ENCODE results near the gene HOXA9.

The HOXA9 gene

DNA sequence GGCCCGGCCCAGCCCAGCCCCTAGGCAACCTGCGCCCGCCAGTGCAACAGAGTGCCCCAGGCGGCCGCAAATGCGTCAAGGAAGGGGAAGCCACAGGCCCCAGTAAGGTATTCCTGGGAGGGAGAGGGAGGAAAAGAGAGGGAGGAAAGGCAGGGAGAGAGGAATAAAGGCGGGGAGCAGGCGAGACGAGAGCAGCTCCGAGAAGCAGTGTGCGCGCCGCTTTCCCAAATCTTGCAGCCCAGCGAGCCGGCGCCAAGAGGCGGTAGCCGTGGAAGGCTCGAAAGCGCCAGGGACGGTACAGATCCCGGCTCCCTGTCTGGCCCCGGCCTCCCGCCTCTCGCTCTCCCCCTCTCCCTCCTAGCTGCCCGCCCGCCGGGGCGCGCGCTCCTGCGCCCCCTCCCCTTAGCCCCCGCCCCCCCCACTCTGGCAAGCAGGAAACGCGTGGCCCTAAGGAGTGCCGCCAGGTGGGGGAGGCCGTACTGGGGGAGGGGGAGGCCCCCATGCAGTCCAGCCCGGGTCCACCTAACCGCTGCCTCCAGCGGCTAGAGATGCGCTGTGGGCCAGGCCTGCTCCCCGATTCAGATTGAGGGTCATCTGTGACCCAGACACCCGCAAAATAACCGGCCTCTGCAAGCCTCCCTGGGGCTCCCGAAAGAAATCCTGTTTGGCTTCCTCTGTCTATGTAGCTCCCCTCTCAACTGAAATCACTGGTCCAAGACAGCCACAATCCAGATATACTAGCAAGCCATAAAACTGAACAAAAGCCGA, 4.5 kb upstream of the HOXA9 start:
- Histone ChIP-seq H3K36me3 (ENCODE audit: control insufficient read depth in 1 of 2, insufficient read depth in 2 of 2, low read depth in 1 of 2, low read length in 2 of 2) (peaks cover 4 to 68% of the 10 kb centered on the region in 2 experiments), H2BK12ac (ENCODE audit: low read length in 2 of 2) (peak overlapping the region; percentile 75 to 93), H4K8ac (ENCODE audit: low read length) (peak overlapping the region; percentile 88), H3K9me3 (ENCODE audit: control insufficient read depth, low read length) (no peaks in the 10 kb centered on the region), H4K91ac (ENCODE audit: low read length) (peak overlapping the region; percentile 80), H3K23ac (ENCODE audit: low read length in 2 of 2) (peak overlapping the region; percentile 73 to 98), H3K4me3 (ENCODE audit: insufficient read depth in 1 of 2, low read depth in 1 of 2, low read length in 2 of 2) (peak overlapping the region; percentile 70 to 92), H3K4me2 (ENCODE audit: low read length, poor library complexity, severe bottlenecking) (peak overlapping the region; percentile 54), H2BK120ac (ENCODE audit: low read depth, low read length) (peak overlapping the region; percentile 89), H3K18ac (ENCODE audit: low read depth in 1 of 2, low read length in 2 of 2) (peak overlapping the region; percentile 87 to 97), H2BK15ac (ENCODE audit: low read depth, poor library complexity, severe bottlenecking) (peak overlapping the region; percentile 85), H3K4ac (ENCODE audit: low read depth in 1 of 2, low read length in 2 of 2) (peak overlapping the region; percentile 87 to 95), H2AK5ac (ENCODE audit: low read length, severe bottlenecking) (peak overlapping the region; percentile 56), H2AFZ (ENCODE audit: low read depth, low read length) (peak overlapping the region; percentile 34), H3K27me3 (ENCODE audit: control insufficient read depth in 1 of 2, insufficient read depth in 1 of 2, low read length in 2 of 2) (peaks cover 0 to 8% of the 10 kb centered on the region in 2 experiments), H3K27ac (ENCODE audit: low read length, poor library complexity, severe bottlenecking) (peak overlapping the region; percentile 93), H3K9ac (ENCODE audit: low read length) (peak overlapping the region; percentile 90), H3K79me1 (replicated peaks; ENCODE audit: low read length, poor library complexity, severe bottlenecking) (no peaks in the 10 kb centered on the region), H3K4me1 (ENCODE audit: control insufficient read depth, insufficient read depth, low read depth, low read length) (peaks cover 15% of the 10 kb centered on the region), H2BK5ac (ENCODE audit: low read depth, low read length, poor library complexity, severe bottlenecking) (peak overlapping the region; percentile 96), H3K14ac (ENCODE audit: low read length in 2 of 2) (peak overlapping the region in 1 of 2 experiments; percentile 98)
- 3% methylated on average over 24 of the region's 46 CpGs for WGBS
- peak; percentile 66 for DNase-seq

GRCh38 chr7:27168265-27168947, 3.1 kb upstream of the HOXA9 start:
- Histone ChIP-seq H2AK5ac (ENCODE audit: low read length, severe bottlenecking) (no peak overlapping the region), H3K4ac (ENCODE audit: low read depth in 1 of 2, low read length in 2 of 2) (peak overlapping the region; percentile 73 to 89), H3K27me3 (ENCODE audit: control insufficient read depth in 1 of 2, insufficient read depth in 1 of 2, low read length in 2 of 2) (peaks cover 0 to 8% of the 10 kb centered on the region in 2 experiments), H4K8ac (ENCODE audit: low read length) (peak overlapping the region; percentile 63), H2BK120ac (ENCODE audit: low read depth, low read length) (peak overlapping the region; percentile 51), H3K9ac (ENCODE audit: low read length) (peak overlapping the region; percentile 90), H3K4me1 (ENCODE audit: control insufficient read depth, insufficient read depth, low read depth, low read length) (peaks cover 19% of the 10 kb centered on the region), H2AFZ (ENCODE audit: low read depth, low read length) (no peak overlapping the region), H2BK15ac (ENCODE audit: low read depth, poor library complexity, severe bottlenecking) (no peak overlapping the region), H3K4me2 (ENCODE audit: low read length, poor library complexity, severe bottlenecking) (peak overlapping the region; percentile 77), H3K9me3 (ENCODE audit: control insufficient read depth, low read length) (no peaks in the 10 kb centered on the region), H3K79me1 (replicated peaks; ENCODE audit: low read length, poor library complexity, severe bottlenecking) (no peaks in the 10 kb centered on the region), H3K27ac (ENCODE audit: low read length, poor library complexity, severe bottlenecking) (peak overlapping the region; percentile 73), H3K14ac (ENCODE audit: low read length in 2 of 2) (peak overlapping the region in 1 of 2 experiments; percentile 82), H4K91ac (ENCODE audit: low read length) (peak overlapping the region; percentile 83), H3K23ac (ENCODE audit: low read length in 2 of 2) (peak overlapping the region in 1 of 2 experiments; percentile 46), H3K36me3 (ENCODE audit: control insufficient read depth in 1 of 2, insufficient read depth in 2 of 2, low read depth in 1 of 2, low read length in 2 of 2) (peaks cover 7 to 71% of the 10 kb centered on the region in 2 experiments), H3K18ac (ENCODE audit: low read depth in 1 of 2, low read length in 2 of 2) (peak overlapping the region; percentile 31 to 67), H3K4me3 (ENCODE audit: insufficient read depth in 1 of 2, low read depth in 1 of 2, low read length in 2 of 2) (peak overlapping the region; percentile 49 to 92), H2BK5ac (ENCODE audit: low read depth, low read length, poor library complexity, severe bottlenecking) (peak overlapping the region; percentile 36), H2BK12ac (ENCODE audit: low read length in 2 of 2) (peak overlapping the region in 1 of 2 experiments; percentile 29)
- DNase-seq = peak; percentile 80
- WGBS = 4% methylated on average over 22 of the region's 25 CpGs

- no peak overlapping the region for H2AFZ ChIP-seq (ENCODE audit: low read depth, low read length)
- no peak overlapping the region for H2AK5ac ChIP-seq (ENCODE audit: low read length, severe bottlenecking)
- H3K18ac ChIP-seq (ENCODE audit: low read depth in 1 of 2, low read length in 2 of 2) = peak overlapping the region; percentile 63 to 94
- H3K4me1 ChIP-seq (ENCODE audit: control insufficient read depth, insufficient read depth, low read depth, low read length) = peaks cover 21% of the 10 kb centered on the region
- H3K27me3 ChIP-seq (ENCODE audit: control insufficient read depth in 1 of 2, insufficient read depth in 1 of 2, low read length in 2 of 2) = peaks cover 0 to 8% of the 10 kb centered on the region in 2 experiments
- H3K9me3 ChIP-seq (ENCODE audit: control insufficient read depth, low read length) = no peaks in the 10 kb centered on the region
- H3K4me3 ChIP-seq (ENCODE audit: insufficient read depth in 1 of 2, low read depth in 1 of 2, low read length in 2 of 2) = peak overlapping the region; percentile 39 to 92
- peak overlapping the region; percentile 90 for H3K9ac ChIP-seq (ENCODE audit: low read length)
- WGBS = 7% methylated on average over 4 of the region's 4 CpGs
- H3K36me3 ChIP-seq (ENCODE audit: control insufficient read depth in 1 of 2, insufficient read depth in 2 of 2, low read depth in 1 of 2, low read length in 2 of 2) = peaks cover 12 to 69% of the 10 kb centered on the region in 2 experiments
- peak overlapping the region; percentile 36 for H2BK5ac ChIP-seq (ENCODE audit: low read depth, low read length, poor library complexity, severe bottlenecking)
- peak; percentile 67 for DNase-seq
- peak overlapping the region in 1 of 2 experiments; percentile 86 for H2BK12ac ChIP-seq (ENCODE audit: low read length in 2 of 2)
- no peak overlapping the region for H4K91ac ChIP-seq (ENCODE audit: low read length)
- no peak overlapping the region for H2BK15ac ChIP-seq (ENCODE audit: low read depth, poor library complexity, severe bottlenecking)
- peak overlapping the region; percentile 70 for H4K8ac ChIP-seq (ENCODE audit: low read length)
- peak overlapping the region; percentile 77 for H3K4me2 ChIP-seq (ENCODE audit: low read length, poor library complexity, severe bottlenecking)
- H3K27ac ChIP-seq (ENCODE audit: low read length, poor library complexity, severe bottlenecking) = peak overlapping the region; percentile 73
- H2BK120ac ChIP-seq (ENCODE audit: low read depth, low read length) = peak overlapping the region; percentile 51
- no peak overlapping the region for H3K14ac ChIP-seq (ENCODE audit: low read length in 2 of 2)
- H3K23ac ChIP-seq (ENCODE audit: low read length in 2 of 2) = no peak overlapping the region
- no peaks in the 10 kb centered on the region for H3K79me1 ChIP-seq (replicated peaks; ENCODE audit: low read length, poor library complexity, severe bottlenecking)
- peak overlapping the region; percentile 73 to 89 for H3K4ac ChIP-seq (ENCODE audit: low read depth in 1 of 2, low read length in 2 of 2)
Measured at GRCh38 chr7:27167916-27168264, 2.6 kb upstream of the HOXA9 start.
